ENCODE results near the gene PIP5K1C. TPM values are rescaled to one million over a fixed set of nuclear protein-coding genes. Genes with fewer than 3 reads are reported as not detected.
"Not testable (repeated sequence)": the region's sequence is repeated elsewhere in the genome, so short reads cannot be mapped to it uniquely, and the experiment has no call there.

Gene PIP5K1C
- total RNA-seq, 1 experiment from 2014 or later, result 34.0 TPM

GRCh38 chr19:3632098-3632497 is 68.2 kb downstream of the PIP5K1C start (continued):
- TF ChIP-seq ZNF425 (CRISPR knock-in tag; conservative IDR thresholded peaks at IDR 0.05), result no peak

GRCh38 chr19:3631053-3631861 is 69.0 kb downstream of the PIP5K1C start:
- no peaks in the 10 kb centered on the region for H3K27me3 Mint-ChIP-seq (ENCODE audit: low read depth)
- H3K4me1 Mint-ChIP-seq, result no peaks in the 10 kb centered on the region; the same call in 1 of the 2 replicates
- H3K36me3 Mint-ChIP-seq, result no peaks in the 10 kb centered on the region
- no peak overlapping the region for H3K27ac Mint-ChIP-seq
- no peaks in the 10 kb centered on the region for H3K9me3 Mint-ChIP-seq
- ChIA-PET CTCF (no interaction called here), POLR2A (no interaction called here)
- no peak overlapping the region for H3K4me3 Mint-ChIP-seq
- no peak for TF ChIP-seq MYBL2 (CRISPR knock-in tag; IDR thresholded peaks at IDR 0.05)
- TF ChIP-seq ZNF671 (CRISPR knock-in tag; IDR thresholded peaks at IDR 0.05), result no peak
- TF ChIP-seq, protein P1, sequence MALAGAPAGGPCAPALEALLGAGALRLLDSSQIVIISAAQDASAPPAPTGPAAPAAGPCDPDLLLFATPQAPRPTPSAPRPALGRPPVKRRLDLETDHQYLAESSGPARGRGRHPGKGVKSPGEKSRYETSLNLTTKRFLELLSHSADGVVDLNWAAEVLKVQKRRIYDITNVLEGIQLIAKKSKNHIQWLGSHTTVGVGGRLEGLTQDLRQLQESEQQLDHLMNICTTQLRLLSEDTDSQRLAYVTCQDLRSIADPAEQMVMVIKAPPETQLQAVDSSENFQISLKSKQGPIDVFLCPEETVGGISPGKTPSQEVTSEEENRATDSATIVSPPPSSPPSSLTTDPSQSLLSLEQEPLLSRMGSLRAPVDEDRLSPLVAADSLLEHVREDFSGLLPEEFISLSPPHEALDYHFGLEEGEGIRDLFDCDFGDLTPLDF (CRISPR knock-in tag; IDR thresholded peaks at IDR 0.05), result no peak
- TF ChIP-seq NR2C2 (CRISPR knock-in tag; IDR thresholded peaks at IDR 0.05), result no peak
- no peak for TF ChIP-seq ZNF232 (CRISPR knock-in tag; IDR thresholded peaks at IDR 0.05)
- TF ChIP-seq CBFB (CRISPR knock-in tag; IDR thresholded peaks at IDR 0.05; ENCODE audit: low read depth), result no peak
- TF ChIP-seq NFE2L1 (CRISPR knock-in tag; IDR thresholded peaks at IDR 0.05), result no peak
- TF ChIP-seq, protein P2, sequence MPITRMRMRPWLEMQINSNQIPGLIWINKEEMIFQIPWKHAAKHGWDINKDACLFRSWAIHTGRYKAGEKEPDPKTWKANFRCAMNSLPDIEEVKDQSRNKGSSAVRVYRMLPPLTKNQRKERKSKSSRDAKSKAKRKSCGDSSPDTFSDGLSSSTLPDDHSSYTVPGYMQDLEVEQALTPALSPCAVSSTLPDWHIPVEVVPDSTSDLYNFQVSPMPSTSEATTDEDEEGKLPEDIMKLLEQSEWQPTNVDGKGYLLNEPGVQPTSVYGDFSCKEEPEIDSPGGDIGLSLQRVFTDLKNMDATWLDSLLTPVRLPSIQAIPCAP (CRISPR knock-in tag; IDR thresholded peaks at IDR 0.05), result no peak
- TF ChIP-seq AR (CRISPR knock-in tag; IDR thresholded peaks at IDR 0.05), result no peak
- no peak for TF ChIP-seq KAT7 (CRISPR knock-in tag; IDR thresholded peaks at IDR 0.05; ENCODE audit: borderline replicate concordance)
- no peak for TF ChIP-seq HMGA2 (CRISPR knock-in tag; IDR thresholded peaks at IDR 0.05)
- TF ChIP-seq ESRRA (CRISPR knock-in tag; IDR thresholded peaks at IDR 0.05; ENCODE audit: borderline replicate concordance), result no peak
- TF ChIP-seq TEAD4 (CRISPR knock-in tag; IDR thresholded peaks at IDR 0.05), result no peak
- TF ChIP-seq ETV6 (CRISPR knock-in tag; IDR thresholded peaks at IDR 0.05), result no peak
- ATAC-seq (no peak), DNase-seq (ENCODE audit: low spot score) (no peak)

DNA sequence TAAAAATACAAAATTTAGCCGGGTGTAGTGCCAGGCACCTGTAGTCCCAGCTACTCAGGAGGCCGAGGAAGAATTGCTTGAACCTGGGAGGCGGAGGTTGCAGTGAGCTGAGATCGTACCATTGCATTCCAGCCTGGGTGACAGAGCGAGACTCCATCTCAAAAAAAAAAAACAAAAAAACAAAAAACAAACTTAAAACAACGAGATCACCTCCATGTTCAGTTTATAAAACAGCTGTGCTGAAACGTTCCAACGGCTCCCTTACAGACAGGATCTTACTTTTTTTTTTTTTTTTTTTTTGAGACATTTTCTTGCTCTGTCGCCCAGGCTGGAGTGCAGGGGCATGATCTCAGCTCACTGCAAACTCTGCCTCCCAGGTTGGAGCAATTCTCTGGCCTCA is 71.5 kb downstream of the PIP5K1C start:
- not testable (repeated sequence) for ATAC-seq; H3K9me3 Mint-ChIP-seq; H3K27ac Mint-ChIP-seq; H3K27me3 Mint-ChIP-seq (ENCODE audit: low read depth); H3K4me3 Mint-ChIP-seq; H3K36me3 Mint-ChIP-seq; DNase-seq (ENCODE audit: low spot score); H3K4me1 Mint-ChIP-seq
- ChIA-PET CTCF (interaction anchor here (0.8 to 1.2 kb wide), 4 partner anchors 10 to 37 kb away, joined by 3 read pairs; no protein-coding TSS in a partner anchor), POLR2A (interaction anchor here (0.7 kb wide), 1 partner anchor 593 kb away, joined by 5 read pairs; no protein-coding TSS in a partner anchor)
